HepG2 (cell line): Measurements from ENCODE around the gene MSMO1.

Experiments used
- ETV6 ChIP-seq: sonication (generic); formaldehyde crosslinking; conservative IDR thresholded peaks from 2 replicates; pipeline ENCODE4 v1.4.0; 2020; ENCODE audit warnings: missing genetic modification reagents
- TF ChIP-seq, protein P1 (sequence below): sonication (generic); formaldehyde crosslinking; IDR thresholded peaks from 2 replicates; pipeline ENCODE4 v1.5.0; 2020; ENCODE audit warnings: mild to moderate bottlenecking, missing genetic modification reagents, moderate library complexity

GRCh38 chr4:165359506-165359905 lies 32.0 kb downstream of the MSMO1 start:
- TF ChIP-seq, protein P1, sequence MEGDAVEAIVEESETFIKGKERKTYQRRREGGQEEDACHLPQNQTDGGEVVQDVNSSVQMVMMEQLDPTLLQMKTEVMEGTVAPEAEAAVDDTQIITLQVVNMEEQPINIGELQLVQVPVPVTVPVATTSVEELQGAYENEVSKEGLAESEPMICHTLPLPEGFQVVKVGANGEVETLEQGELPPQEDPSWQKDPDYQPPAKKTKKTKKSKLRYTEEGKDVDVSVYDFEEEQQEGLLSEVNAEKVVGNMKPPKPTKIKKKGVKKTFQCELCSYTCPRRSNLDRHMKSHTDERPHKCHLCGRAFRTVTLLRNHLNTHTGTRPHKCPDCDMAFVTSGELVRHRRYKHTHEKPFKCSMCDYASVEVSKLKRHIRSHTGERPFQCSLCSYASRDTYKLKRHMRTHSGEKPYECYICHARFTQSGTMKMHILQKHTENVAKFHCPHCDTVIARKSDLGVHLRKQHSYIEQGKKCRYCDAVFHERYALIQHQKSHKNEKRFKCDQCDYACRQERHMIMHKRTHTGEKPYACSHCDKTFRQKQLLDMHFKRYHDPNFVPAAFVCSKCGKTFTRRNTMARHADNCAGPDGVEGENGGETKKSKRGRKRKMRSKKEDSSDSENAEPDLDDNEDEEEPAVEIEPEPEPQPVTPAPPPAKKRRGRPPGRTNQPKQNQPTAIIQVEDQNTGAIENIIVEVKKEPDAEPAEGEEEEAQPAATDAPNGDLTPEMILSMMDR (CRISPR knock-in tag) = no peak
- TF ChIP-seq ETV6 = no peak
